CD4-positive, alpha-beta T cell treated with Interleukin-2 at 100 ng/mL for 4 hours (primary cell): ENCODE data around the gene MIGA1.

Experiments used
- DNase-seq: peaks from one replicate; pipeline ENCODE4 v3.0.0-alpha.2; 2020; ENCODE audit warnings: low spot score

Gene MIGA1

DNA sequence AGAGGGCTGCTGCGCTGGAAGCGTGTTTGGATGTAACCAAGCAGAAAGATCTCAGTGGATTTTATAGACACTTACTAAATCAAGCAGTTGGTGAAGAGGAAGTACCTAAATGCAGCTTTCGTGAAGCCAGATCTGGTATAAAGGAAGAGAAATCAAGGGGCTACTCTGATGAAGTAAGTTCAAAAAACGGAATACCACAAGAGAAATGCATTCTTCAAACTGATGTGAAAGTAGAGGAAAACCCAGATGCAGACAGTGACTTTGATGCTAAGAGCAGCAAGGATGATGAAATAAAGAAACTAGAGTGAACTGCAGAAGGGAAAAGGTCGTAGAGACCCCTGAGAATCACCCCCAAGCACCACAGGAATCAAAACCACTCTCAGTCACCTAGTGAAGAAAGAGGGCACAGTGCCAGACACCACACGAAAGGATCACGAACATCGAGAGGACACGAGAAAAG lies 68.2 kb downstream of the MIGA1 start:
- no peak for DNase-seq

DNA sequence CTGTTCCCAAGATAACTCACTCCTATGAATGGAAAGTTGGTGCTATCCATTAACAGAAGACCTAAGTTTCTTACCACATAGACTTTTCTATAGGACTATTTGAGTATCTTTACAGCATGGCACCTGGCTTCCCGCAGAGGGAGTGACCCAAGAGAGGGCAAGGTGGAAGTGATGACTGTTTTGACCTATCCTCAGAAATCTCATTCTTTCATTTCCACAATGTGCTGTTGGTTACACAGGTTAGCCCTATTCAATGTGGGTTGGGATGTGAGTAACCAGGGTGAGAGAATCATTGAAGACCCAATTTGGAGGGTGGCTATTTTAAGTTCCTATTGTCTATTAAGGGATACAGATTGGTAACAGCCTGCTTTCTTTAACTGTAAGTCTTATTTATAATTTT lies 70.6 kb downstream of the MIGA1 start:
- DNase-seq: no peak

DNA sequence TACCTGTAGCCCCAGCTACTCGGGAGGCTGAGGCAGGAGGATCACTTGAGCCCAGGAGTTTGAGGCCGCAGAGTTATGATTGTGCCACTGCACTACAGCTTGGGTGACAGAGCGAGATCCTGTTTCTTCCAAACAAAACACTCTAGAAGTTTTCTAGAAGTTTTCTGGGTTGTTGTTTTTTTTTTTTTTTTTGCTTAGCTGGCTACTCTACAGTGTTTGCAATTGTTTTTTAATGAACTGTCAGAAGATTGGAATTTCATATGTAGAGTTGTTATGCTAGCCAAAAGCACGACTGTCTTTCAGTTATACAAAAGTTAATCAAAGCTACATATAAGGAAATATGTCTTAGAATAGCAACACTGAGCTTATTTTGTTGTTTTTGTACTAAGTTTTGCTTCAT lies 78.1 kb downstream of the MIGA1 start:
- DNase-seq: no peak

DNA sequence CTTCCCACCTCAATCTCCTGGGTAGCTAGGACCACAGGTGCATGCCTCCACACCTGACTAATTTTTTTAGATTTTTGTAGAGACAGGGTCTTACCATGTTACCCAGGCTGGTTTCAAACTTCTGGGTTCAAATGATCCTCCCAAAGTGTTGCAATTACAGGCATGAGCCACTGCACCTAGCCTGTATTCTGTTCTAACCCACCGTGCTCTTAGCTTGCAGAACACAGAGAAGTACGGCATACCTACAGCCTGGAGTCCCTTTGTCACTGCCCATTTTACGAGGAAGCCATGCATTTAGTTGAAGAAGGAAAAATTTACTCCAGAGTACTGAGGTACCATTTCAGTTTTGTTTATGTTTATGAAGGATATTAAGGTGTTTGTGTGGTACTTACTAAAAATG lies 79.3 kb downstream of the MIGA1 start:
- no peak for DNase-seq

DNA sequence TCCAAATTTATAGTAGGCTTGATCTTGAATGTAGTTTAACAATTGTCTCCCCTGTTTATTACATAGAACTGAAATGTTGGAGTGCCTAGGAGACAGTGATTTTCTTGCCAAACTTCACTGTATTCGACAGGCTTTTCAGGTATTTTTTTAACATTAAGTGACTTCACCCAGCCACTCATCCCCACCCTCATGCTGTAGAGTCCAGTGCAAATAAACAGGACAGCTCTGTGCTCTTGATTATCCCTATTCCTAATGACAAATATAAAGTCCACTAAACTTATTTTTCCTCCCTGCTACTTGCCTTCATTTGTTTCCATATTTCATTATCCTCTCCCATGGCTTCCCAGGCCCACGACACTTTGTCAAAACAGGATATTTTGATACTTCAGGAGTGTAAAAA lies 79.8 kb downstream of the MIGA1 start:
- DNase-seq: no peak

DNA sequence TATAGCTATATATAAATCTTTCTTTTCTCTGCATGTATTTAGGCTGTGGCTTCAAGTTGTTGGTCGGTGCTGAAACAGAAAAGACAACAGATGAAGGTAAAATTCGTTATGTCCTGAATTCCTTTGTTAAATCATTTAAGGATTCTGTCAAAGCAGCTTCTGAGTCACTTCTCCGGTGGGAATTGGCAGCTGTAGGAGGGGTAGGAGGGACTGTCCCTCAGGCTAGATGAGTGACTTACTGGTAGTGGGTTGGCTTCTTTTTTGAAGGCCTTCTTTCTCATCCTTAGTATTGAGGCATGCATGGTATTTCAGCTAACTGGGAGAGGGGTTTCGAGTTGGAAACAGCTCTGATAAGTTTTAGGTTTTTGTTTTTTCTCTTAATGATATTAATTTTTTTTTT lies 86.8 kb downstream of the MIGA1 start:
- no peak for DNase-seq

DNA sequence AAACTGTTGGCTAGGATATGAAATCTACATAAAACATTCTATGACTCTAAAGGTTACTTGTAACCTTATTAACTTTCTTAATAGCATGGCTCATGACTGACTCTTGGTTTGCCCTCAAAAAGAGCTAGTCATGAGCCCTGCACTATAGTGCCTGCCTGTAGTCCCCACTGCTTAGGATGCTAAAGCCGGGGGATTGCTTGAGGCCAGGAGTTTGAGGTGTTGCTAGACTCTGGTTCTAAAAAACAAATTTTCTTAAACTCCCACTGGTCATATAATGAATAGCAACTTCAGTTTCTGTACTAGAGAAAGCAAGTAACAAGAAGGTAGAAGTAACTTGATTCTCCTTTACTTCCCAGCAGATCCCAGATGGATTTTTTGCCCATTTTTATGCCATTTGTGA lies 93.2 kb downstream of the MIGA1 start:
- DNase-seq: no peak

GRCh38 chr1:77873461-77873860 lies 94.0 kb downstream of the MIGA1 start:
- no peak for DNase-seq

DNA sequence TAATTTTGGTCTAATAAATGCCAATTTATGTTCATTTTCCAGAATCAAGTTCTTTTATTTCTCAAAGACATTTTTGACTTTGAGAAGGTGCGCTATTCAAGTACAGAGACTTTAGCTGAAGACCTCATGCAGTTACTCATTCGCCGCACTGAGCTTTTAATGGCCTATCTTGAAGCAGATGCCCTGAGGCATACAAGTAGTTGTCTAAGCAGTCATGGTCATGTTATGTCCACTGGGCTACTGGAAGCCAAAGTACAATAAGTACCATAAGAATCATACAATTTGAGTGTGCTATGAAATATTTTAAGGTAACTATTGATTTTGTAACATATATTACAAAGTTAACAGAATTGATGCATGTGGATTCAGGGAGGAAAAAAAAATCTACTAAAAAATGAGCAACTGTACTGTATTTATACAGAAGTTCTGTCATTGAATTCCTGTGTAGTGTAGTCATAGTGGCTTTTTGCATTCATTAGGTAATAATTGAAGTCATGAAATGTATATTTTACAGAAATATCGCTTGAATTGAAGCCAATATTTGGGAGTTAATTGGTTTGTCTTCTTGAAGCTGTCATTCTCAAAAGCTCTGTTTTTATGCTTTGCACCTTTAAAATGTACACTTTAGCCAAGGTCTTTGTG lies 95.5 kb downstream of the MIGA1 start:
- DNase-seq: no peak

DNA sequence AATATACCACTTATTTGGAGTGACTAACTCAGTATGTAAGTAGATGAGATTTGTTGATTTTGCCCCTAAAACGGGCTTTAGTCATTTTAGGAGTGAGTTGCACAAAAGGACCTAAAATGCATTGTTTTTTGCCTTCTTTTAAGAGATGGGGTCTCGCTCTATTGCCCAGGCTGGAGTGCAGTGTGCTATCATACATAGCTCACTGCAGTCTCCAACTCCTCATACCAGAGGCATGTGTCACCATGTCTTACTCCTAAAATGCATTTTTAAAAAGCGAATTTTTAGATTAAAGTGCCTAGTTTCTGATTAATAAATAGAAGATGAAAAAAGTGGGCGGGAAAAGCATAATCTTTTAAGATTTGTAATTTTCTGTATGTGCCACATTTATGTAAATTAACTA lies 97.4 kb downstream of the MIGA1 start:
- DNase-seq: no peak

GRCh38 chr1:77881061-77881460 lies 101.6 kb downstream of the MIGA1 start:
- no peak for DNase-seq

DNA sequence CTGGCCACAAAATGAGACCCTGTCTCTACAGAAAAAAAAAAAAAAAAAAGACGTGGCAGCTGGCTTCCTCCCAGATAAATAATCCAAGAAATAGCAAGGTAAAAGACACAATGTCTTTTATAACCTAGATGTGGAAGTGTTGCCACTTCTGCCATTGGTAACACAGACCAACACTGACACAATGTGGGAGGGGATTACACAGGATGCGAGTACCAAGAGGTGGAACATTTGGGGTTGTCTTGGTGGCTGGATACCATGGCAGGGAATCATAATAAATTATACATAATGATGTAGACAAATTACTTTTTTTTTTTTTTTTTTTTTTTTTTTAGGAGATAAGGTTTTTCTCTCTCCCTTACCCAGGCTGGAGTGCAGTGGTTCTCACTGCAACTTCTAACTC lies 103.0 kb downstream of the MIGA1 start:
- no peak for DNase-seq

DNA sequence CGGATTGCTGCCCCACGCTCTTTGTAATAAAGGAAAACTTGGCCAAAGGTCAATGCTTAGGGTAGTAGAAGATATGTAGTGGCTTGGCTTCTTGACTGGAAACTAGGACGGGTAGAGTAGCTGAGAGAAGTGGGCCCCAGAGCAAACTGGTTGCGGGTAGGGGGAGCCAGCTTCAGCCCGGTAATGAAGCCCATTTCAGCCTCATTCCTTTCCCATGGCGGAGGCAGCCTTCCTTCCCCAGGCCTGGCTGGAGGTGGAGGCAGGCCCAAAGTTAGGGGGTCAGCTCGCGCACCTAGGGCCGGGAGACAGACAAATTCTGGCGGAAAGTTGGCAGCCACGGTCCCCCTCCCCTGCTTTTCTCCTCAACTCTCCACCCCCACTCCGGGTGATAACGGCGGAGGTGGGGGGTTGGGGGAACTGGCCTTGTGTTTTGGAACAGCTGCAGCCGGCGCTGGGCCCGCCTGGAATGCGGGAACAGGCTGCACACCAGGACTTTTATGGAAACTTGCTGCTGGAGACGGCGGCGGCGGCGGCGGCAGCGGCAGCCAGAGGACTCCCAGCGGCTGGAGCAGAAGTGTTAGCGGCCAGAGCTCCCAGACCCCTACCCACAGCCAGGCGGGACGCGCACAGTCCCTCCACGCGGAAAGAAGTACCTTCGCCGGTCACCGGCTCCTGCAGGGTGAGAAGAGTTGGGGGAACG lies 108.8 kb downstream of the MIGA1 start, which contains the start of gene NEXN:
Gene NEXN (plus strand): TSS at position 544 of the 700 bp plus-strand sequence. CDS start 27,483 bp downstream, outside the sequence.
- DNase-seq: no peak

DNA sequence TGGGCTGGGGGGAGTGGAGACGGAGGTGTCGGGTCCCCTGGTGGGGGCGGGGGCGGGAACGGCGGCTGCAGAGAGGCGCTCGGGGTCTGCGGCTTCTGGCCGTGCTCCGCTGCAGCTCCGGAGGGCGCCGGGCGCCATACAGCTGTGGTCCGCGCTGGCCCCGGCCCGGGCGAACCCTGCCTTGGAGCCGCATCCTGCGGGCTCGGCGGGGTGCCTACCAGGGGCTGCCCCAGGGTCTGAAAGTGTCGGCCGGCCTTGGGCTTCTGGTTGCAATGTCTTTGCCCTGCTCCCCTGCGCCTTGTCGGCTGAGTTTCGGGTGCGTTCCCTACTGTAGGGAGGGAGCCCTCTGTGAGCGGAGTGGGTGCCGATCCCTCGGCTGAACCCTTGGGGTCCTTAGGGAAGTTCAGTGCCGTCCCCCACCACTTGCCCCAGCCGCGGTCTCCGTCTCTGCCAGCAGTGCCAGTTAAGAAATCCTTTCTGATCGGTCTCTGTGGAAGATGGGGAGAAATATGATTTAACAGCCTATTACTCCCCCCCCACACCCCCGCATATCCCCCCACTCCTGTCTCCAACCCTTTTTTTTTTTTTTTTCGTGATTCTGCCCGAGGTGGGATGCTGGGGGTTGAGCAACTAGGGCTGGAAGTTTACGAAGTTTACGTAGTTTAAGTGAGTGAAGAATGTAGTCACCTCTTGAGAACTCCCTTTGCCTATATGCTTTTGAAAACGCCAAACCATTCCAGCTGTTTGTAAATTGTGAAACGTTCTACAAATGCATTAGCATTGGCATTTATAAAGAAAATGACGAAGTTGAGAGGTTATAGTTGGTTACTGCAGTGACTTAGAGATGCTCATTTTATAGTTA lies 109.6 kb downstream of the MIGA1 start:
- DNase-seq: no peak

GRCh38 chr1:77889671-77890070 lies 110.2 kb downstream of the MIGA1 start:
- no peak for DNase-seq

- no peak for DNase-seq
Observed at GRCh38 chr1:77891200-77891599, 111.8 kb downstream of the MIGA1 start.

DNA sequence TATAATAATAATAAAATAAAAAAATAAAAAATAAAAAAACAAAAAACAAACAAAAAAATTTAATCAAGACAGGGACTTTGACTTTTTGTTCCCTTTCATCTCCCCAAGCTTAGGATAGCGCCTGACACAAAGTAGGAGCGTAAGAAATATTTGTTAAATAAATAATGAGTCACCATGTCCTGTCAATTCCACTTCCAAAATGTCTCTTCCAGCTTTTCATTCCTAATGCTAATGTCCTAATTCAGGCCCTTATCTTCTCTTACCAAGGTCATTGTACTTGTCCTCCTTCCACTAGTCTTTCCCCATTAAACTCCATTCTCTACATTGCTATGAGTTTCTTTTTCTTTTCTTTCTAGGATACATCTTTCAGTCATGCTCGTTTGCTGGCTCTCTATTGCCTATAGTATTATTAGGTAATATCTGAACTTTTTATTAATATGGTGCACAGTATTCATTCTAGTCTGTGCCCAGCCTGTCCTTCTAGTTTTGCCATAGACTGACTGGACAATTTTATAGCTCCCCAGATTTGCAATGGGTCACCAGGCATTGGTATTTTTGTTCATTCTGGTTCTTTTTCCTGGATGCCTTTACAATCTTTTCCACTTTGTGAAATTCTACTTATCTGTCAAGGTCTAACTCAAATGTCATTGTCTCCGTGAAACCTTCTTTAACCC lies 120.3 kb downstream of the MIGA1 start:
- no peak for DNase-seq

DNA sequence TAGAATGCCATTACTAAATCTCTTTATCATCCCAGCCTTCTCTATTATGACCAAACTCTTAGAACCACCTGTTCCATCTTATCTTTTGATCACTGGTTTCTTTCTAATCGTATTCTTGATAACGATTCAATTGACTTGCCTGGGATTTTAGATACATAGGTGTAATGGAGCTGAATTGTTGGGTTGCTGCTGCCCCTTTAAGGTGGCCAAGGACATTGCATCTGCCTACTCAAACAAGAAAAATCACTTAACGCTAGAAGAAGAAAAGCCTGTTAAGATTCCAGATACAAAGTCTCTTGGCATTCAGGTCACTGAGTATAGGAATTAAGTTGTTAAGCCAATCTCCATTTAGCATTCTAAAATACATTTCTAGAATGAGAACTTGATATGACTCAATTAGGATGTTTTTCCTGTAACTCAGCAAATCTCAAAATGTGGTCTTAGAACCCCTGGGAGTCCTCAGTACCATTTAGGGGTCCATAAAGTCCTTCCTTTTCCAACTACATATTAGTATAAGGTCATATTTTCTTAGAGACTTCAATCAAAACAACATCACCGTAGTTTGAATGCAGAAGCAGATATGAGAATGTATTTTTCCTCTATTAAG lies 121.3 kb downstream of the MIGA1 start:
- DNase-seq: no peak

DNA sequence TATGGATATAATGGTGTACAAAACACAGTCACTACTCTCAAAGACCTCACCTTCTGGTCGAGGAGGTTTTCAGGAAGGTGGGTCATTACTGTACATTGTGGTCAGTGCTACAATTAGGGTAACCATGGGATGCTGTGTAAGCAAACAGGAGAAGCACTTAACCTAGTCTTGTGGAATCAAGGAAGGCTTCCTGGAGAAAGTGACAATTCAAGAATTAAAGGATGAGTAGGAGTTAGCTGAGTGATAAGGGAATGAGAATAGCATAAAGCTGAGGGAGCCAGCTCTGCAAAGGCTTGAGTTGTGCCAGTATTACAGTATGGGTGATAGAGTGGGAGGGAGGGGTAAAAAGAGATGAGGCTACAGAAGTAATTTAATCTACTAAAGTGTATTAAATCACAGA lies 126.2 kb downstream of the MIGA1 start:
- no peak for DNase-seq

DNA sequence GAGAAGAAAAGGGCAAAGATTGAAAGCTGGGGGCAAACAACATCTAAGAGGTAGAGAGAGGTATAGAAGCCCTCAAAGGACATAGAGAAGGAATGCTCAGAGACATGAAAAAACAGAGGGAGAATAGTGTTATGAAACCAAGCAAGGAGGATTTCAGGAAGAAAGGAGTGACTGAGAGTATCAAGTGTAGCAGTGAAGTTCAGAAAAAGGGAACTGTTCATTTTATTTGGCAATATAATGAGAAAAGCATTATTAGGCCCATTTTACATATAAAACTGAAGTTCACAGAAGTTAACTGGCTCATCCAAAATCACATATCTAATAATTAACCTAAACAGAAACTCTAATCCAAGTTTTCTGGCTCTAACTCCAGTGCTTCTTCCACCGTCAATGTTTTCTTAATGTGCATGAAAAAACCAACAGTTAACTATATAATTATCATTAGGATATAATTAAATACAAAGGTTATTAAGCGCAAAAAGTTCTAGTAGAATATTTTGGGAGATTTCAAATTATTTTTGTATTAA lies 126.6 kb downstream of the MIGA1 start:
- DNase-seq: no peak

GRCh38 chr1:77906624-77907023 lies 127.2 kb downstream of the MIGA1 start:
- no peak for DNase-seq

DNA sequence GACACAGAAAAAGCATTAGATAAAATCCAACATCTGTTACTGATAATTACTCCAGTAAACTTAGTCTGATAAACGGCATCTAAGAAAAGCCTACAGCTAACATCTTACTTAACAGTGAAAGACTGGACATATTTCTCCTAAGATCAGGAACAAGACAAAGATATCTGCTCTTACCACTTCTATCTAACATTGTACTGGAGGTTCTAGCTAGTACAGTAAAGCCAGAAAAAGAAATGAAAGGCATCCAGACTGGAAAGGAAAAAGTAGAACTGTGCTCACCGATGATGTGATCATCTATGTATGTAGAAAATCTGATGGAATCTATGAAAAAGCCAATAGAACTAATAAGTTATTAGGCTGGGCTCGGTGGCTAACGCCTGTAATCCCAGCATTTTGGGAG lies 130.7 kb downstream of the MIGA1 start:
- DNase-seq: no peak
